HUDEP-2 (cell line): ENCODE data around the gene MX1.

Source experiments
- DNase-seq, 76 experiments: peaks; one replicate each; lab custom pipeline; 2025; ENCODE audit not compliant: unreplicated experiment in 76 of 76; lab: John Stamatoyannopoulos, UW

Gene MX1

GRCh38 chr21:41425954-41426675 is at the start of gene MX1:
Gene MX1, plus strand, starts transcription at chr21:41426239. Its CDS starts 5,832 bp downstream, at chr21:41432071.
- DNase-seq = no peak

- DNase-seq = no peak
Measured at GRCh38 chr21:41377715-41378114, 48.3 kb upstream of the MX1 start.

- no peak for DNase-seq
Measured at GRCh38 chr21:41378849-41379248, 47.2 kb upstream of the MX1 start.

- no peak for DNase-seq
Measured at GRCh38 chr21:41379901-41380300, 46.1 kb upstream of the MX1 start.

- no peak for DNase-seq
Measured at GRCh38 chr21:41381731-41382130, 44.3 kb upstream of the MX1 start.

- DNase-seq = no peak
Measured at GRCh38 chr21:41387042-41387819, 38.8 kb upstream of the MX1 start.

- DNase-seq = no peak
Measured at GRCh38 chr21:41387824-41388223, 38.2 kb upstream of the MX1 start.

GRCh38 chr21:41388259-41388658 is 37.8 kb upstream of the MX1 start:
- DNase-seq = no peak

- DNase-seq = no peak
Measured at GRCh38 chr21:41390043-41390639, 35.9 kb upstream of the MX1 start.

GRCh38 chr21:41393876-41394465 is 32.1 kb upstream of the MX1 start:
- no peak for DNase-seq

GRCh38 chr21:41396558-41397075 is 29.4 kb upstream of the MX1 start:
- DNase-seq = no peak

GRCh38 chr21:41397471-41397891 is 28.6 kb upstream of the MX1 start:
- DNase-seq = no peak

GRCh38 chr21:41398251-41398650 is 27.8 kb upstream of the MX1 start:
- DNase-seq = no peak

GRCh38 chr21:41398831-41399230 is 27.2 kb upstream of the MX1 start:
- no peak for DNase-seq

GRCh38 chr21:41399246-41399800 is 26.7 kb upstream of the MX1 start:
- no peak for DNase-seq

GRCh38 chr21:41402231-41402630 is 23.8 kb upstream of the MX1 start:
- DNase-seq = no peak

- no peak for DNase-seq
Measured at GRCh38 chr21:41402796-41403195, 23.2 kb upstream of the MX1 start.

- DNase-seq = no peak
Measured at GRCh38 chr21:41403331-41403730, 22.7 kb upstream of the MX1 start.

- no peak for DNase-seq
Measured at GRCh38 chr21:41403966-41404365, 22.1 kb upstream of the MX1 start.

- no peak for DNase-seq
Measured at GRCh38 chr21:41405321-41405720, 20.7 kb upstream of the MX1 start.

- no peak for DNase-seq
Measured at GRCh38 chr21:41406340-41406739, 19.7 kb upstream of the MX1 start.
